PC-9 (cell line): ENCODE results near the gene OLFML1. TPM values are rescaled to one million over a fixed set of nuclear protein-coding genes. Genes with fewer than 3 reads are reported as not detected.

Experiments used
- BruUV-seq: library from RNA; stranded (reverse); fragments of 400-500 nt; replicated peaks from 2 replicates; lab custom pipeline; 2021; lab: Mats Ljungman, UMichigan
- CTCF ChIA-PET: fragments of 300-600 bp; sonication (Branson Sonifier 250); formaldehyde crosslinking; loops from one replicate; lab custom pipeline; 2022; ENCODE audit warnings: antibody characterized with exemption; lab: Charles Lee
- POLR2A ChIA-PET: fragments of 300-600 bp; sonication (Branson Sonifier 250); formaldehyde crosslinking; loops from one replicate; lab custom pipeline; 2022; ENCODE audit warnings: antibody characterized with exemption; ENCODE audit not compliant: unreplicated experiment; lab: Charles Lee
- DNase-seq, 2 experiments: peaks; one replicate each; pipeline versions ENCODE4 v3.0.0 to v3.0.0-alpha.2; 2015 to 2022; ENCODE audit warnings: mixed read lengths in 1 of 2
- H2AFZ ChIP-seq: fragments of 200-600 bp; sonication (generic); 2 replicates; pipeline ENCODE4 v1.8.1; 2017; ENCODE audit warnings: antibody characterized with exemption
- H3F3A ChIP-seq: fragments of 200-600 bp; sonication (generic); 2 replicates; pipeline ENCODE4 v1.8.1; 2017; ENCODE audit warnings: antibody characterized with exemption, mild to moderate bottlenecking, low read depth; ENCODE audit not compliant: insufficient read depth
- H3K27ac ChIP-seq: fragments of 200-600 bp; sonication (generic); 2 replicates; pipeline ENCODE4 v1.6.1; 2016; ENCODE audit warnings: mixed run types
- H3K27me3 ChIP-seq: fragments of 200-600 bp; sonication (generic); 2 replicates; pipeline ENCODE4 v1.6.1; 2016; ENCODE audit warnings: low read depth, mixed run types; ENCODE audit not compliant: insufficient read depth
- H3K36me3 ChIP-seq: fragments of 200-600 bp; sonication (generic); 2 replicates; pipeline ENCODE4 v1.6.1; 2016; ENCODE audit warnings: low read depth, mixed run types
- H3K4me1 ChIP-seq: fragments of 200-600 bp; sonication (generic); replicated peaks from 2 replicates; pipeline ENCODE4 v1.6.1; 2016; ENCODE audit warnings: mixed run types; ENCODE audit not compliant: insufficient read depth
- H3K4me2 ChIP-seq: fragments of 200-600 bp; sonication (generic); 2 replicates; pipeline ENCODE4 v1.6.1; 2017; ENCODE audit warnings: mixed run types
- H3K4me3 ChIP-seq: fragments of 200-600 bp; sonication (generic); 2 replicates; pipeline ENCODE4 v1.6.1; 2016; ENCODE audit warnings: mixed run types
- H3K79me2 ChIP-seq: fragments of 200-600 bp; sonication (generic); 2 replicates; pipeline ENCODE4 v1.6.1; 2017; ENCODE audit warnings: low read depth, mixed run types
- H3K9me2 ChIP-seq: fragments of 200-600 bp; sonication (generic); 2 replicates; pipeline ENCODE4 v1.8.1; 2017; ENCODE audit warnings: mild to moderate bottlenecking; ENCODE audit not compliant: insufficient read depth
- H3K9me3 ChIP-seq: fragments of 200-600 bp; sonication (generic); 2 replicates; pipeline ENCODE4 v1.8.1; 2016; ENCODE audit warnings: low read depth; ENCODE audit not compliant: insufficient read depth
- H4K20me1 ChIP-seq: fragments of 200-600 bp; sonication (generic); 2 replicates; pipeline ENCODE4 v1.8.1; 2017; ENCODE audit not compliant: insufficient read depth
- CTCF ChIP-seq: fragments of 200-600 bp; sonication (generic); conservative IDR thresholded peaks from 2 replicates; pipeline ENCODE4 v1.6.1; 2017; ENCODE audit warnings: mixed run types, antibody characterized with exemption, mild to moderate bottlenecking, moderate library complexity
- EZH2 ChIP-seq: fragments of 200-600 bp; sonication (generic); IDR thresholded peaks from 2 replicates; pipeline ENCODE4 v1.8.0; 2017; ENCODE audit warnings: antibody characterized with exemption, low read depth
- intact Hi-C: fragments of 100-400 bp; cut with micrococcal nuclease; formaldehyde crosslinking; loops from one replicate; pipeline ENCODE4 v1.10.0; 2022; ENCODE audit not compliant: unreplicated experiment
- total RNA-seq: library from RNA; stranded (reverse); gene quantifications from 2 replicates; pipeline ENCODE4 v1.2.3, GENCODE V29; 2021

The OLFML1 gene
- total RNA-seq, 1 experiment from 2014 or later = not detected

GRCh38 chr11:7511401-7511800 lies 26.1 kb downstream of the OLFML1 start:
- Histone ChIP-seq H3F3A (no peaks in the 10 kb centered on the region), H3K36me3 (no peaks in the 10 kb centered on the region), H3K27ac (no peak overlapping the region), H3K79me2 (no peaks in the 10 kb centered on the region), H3K4me1 (no peaks in the 10 kb centered on the region), H3K9me2 (no peaks in the 10 kb centered on the region), H3K9me3 (no peaks in the 10 kb centered on the region), H4K20me1 (no peaks in the 10 kb centered on the region), H2AFZ (no peak overlapping the region), H3K4me3 (no peak overlapping the region), H3K4me2 (no peak overlapping the region), H3K27me3 (no peaks in the 10 kb centered on the region)
- BruUV-seq = no TSS peak
- ChIA-PET POLR2A (no interaction called here), CTCF (no interaction called here)
- intact Hi-C loops = loop anchor here (5.0 kb wide), 1 partner anchor 161 kb away; the partner anchor contains the start of gene CYB5R2
- no peak for DNase-seq
- TF ChIP-seq EZH2 (no peak), CTCF (no peak)

- Histone ChIP-seq H3K36me3 (no peaks in the 10 kb centered on the region), H2AFZ (peak overlapping the region; percentile 77), H3K9me2 (no peaks in the 10 kb centered on the region), H4K20me1 (no peaks in the 10 kb centered on the region), H3K27me3 (no peaks in the 10 kb centered on the region), H3K79me2 (no peaks in the 10 kb centered on the region), H3K4me2 (peak overlapping the region; percentile 90), H3F3A (no peaks in the 10 kb centered on the region), H3K9me3 (no peaks in the 10 kb centered on the region), H3K4me3 (peak overlapping the region; percentile 77), H3K4me1 (no peaks in the 10 kb centered on the region), H3K27ac (no peak overlapping the region)
- intact Hi-C loops = loop anchor here (1.0 to 5.0 kb wide), 2 partner anchors 59 to 160 kb away; partner anchors contain the start of gene CYB5R2
- ChIA-PET POLR2A (no interaction called here), CTCF (interaction anchor here (0.6 kb wide), 1 partner anchor 145 kb away, joined by 3 read pairs; no protein-coding TSS in a partner anchor)
- no peak for DNase-seq
- TF ChIP-seq EZH2 (no peak), CTCF (no peak)
- no TSS peak for BruUV-seq
Measured at GRCh38 chr11:7512525-7513233, 27.4 kb downstream of the OLFML1 start.

- Histone ChIP-seq H3K4me1 (no peaks in the 10 kb centered on the region), H2AFZ (peak within 1 kb of the TSS; percentile 77), H3F3A (no peaks in the 10 kb centered on the region), H3K9me2 (no peaks in the 10 kb centered on the region), H3K9me3 (no peaks in the 10 kb centered on the region), H4K20me1 (no peaks in the 10 kb centered on the region), H3K4me3 (peak within 1 kb of the TSS; percentile 77), H3K27me3 (no peaks in the 10 kb centered on the region), H3K79me2 (no peaks in the 10 kb centered on the region), H3K27ac (no peak within 1 kb of the TSS), H3K4me2 (peak within 1 kb of the TSS; percentile 90), H3K36me3 (no peaks in the 10 kb centered on the region)
- ChIA-PET CTCF (no interaction called here), POLR2A (no interaction called here)
- DNase-seq = peak; percentile 51 to 70
- TF ChIP-seq EZH2 = no peak
- TF ChIP-seq CTCF = peak; percentile 80
- BruUV-seq = no TSS peak
- intact Hi-C loops = loop anchor here (1.0 to 5.0 kb wide), 2 partner anchors 58 to 159 kb away; partner anchors contain the start of gene CYB5R2
Measured at GRCh38 chr11:7513234-7514098, 28.2 kb downstream of the OLFML1 start, which contains the start of gene PPFIBP2. Gene PPFIBP2, plus strand, starts transcription at chr11:7513999. Its CDS starts 35,477 bp downstream, at chr11:7549476.
